Body of pancreas (tissue), 4 donors: ENCODE data around the gene NECTIN1. TPM values are rescaled to one million over a fixed set of nuclear protein-coding genes. Genes with fewer than 3 reads are reported as not detected.

ENCODE experiments used
- ATAC-seq: fragments of 150-250 bp; one replicate; pipeline ENCODE4 v1.9.1; 2016
- DNase-seq, 4 donors: peaks; one replicate each; pipeline ENCODE4 v3.0.0-alpha.2; 2019
- H3K27ac ChIP-seq, 4 donors: fragments of 200-600 bp; sonication (generic); 1 replicate in 3 of 4; 2 replicates in 1 of 4; pipeline versions ENCODE4 v1.5.1 to v1.6.1; 2016 to 2019; ENCODE audit warnings: mild to moderate bottlenecking in 1 of 4, mixed read lengths in 1 of 4, moderate library complexity in 1 of 4
- H3K27me3 ChIP-seq, 2 donors: fragments of 200-600 bp; sonication (generic); one replicate each; pipeline ENCODE4 v1.6.0; 2016; ENCODE audit warnings: mild to moderate bottlenecking in 1 of 2
- H3K36me3 ChIP-seq, 2 donors: fragments of 200-600 bp; sonication (generic); replicated peaks in 1 of 2; 2 replicates each; pipeline ENCODE4 v1.5.1; 2016; ENCODE audit warnings: low read depth in 2 of 2; ENCODE audit not compliant: insufficient read depth in 1 of 2
- H3K4me1 ChIP-seq: fragments of 200-600 bp; sonication (generic); one replicate; pipeline ENCODE4 v1.6.0; 2016
- H3K4me3 ChIP-seq, 2 donors: fragments of 200-600 bp; sonication (generic); 1 replicate in 1 of 2; 2 replicates in 1 of 2; pipeline ENCODE4 v1.5.1; 2016 to 2019
- H3K9me3 ChIP-seq, 3 donors: fragments of 200-600 bp; sonication (generic); 1 replicate in 2 of 3; 2 replicates in 1 of 3; pipeline ENCODE4 v1.5.1; 2016
- POLR2A ChIP-seq, 3 donors: fragments of 450-650 bp; IDR thresholded peaks; one replicate each; pipeline ENCODE4 v1.6.1; 2016; ENCODE audit warnings: antibody characterized with exemption in 3 of 3, mild to moderate bottlenecking in 2 of 3
- WGBS, 2 donors: methylation state at CpG; one replicate each; pipeline ENCODE4 v1.1.5; 2017; 5-methylcytosine and 5-hydroxymethylcytosine counted together
- intact Hi-C: fragments of 100-400 bp; cut with DNase I; formaldehyde crosslinking; loops from one replicate; pipeline ENCODE4 v1.15.1; 2023
- total RNA-seq, 2 donors: library from RNA; depleted of rRNA; stranded (reverse); fragments of >200 nt; gene quantifications; one replicate each; pipeline ENCODE4 v1.1.0, GENCODE V29; 2016
- TF ChIP-seq, protein P1 (sequence below), 7 experiments: fragments of 450-650 bp in 4 of 7; fragments of 200-600 bp in 3 of 7; sonication (generic) in 3 of 7; IDR thresholded peaks; one replicate each; pipeline ENCODE4 v1.5.1; 2016 to 2019; ENCODE audit warnings: antibody characterized with exemption in 7 of 7

The NECTIN1 gene
- total RNA-seq, 2 donors from 2014 or later: 7.3 to 31.6 TPM

DNA sequence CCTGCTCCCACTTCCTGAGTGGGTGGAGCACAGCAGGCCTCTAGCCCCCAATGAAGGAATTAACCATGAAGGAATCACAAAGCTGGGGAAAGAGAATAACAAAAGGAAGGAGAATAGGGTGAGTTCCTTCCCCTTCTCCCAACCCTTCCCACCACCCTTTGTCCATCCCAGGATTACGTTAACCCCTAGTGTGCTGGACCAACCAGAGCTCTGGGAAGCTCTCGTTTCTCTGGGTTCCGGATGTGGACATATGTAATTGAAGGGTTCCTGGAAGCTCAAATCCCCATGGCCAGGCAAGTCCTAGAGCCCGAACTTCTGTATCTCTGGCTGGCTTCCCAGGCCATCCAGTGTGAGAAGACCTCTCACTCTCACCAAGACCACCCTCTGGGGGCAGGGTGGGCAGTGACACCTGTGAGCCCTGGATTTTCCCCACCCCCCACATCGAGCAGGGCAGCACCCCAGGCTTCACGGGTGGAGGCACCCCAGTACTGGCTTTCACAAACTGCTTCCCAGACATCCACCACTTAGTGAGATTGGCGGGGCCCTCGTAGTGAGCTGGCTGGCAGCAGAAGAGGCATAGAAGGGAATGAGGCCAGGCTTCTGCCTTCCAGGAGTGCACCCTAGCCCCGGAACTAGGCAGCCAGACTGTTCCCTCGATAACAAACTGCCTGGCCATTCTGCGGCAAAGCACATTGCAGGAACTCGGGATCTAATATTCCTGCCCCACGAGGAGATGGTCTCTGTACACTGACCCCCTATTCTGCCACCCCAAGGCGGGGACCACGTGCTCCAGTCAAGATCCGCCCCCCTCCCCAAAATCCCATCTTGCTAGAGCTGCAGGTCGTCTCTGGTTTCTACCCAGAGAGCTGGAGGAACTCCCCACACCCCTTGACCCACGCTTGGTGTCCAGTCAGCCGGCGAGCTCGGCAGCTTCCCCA is 2.1 kb downstream of the NECTIN1 start:
- H3K4me1 ChIP-seq: peaks cover 55% of the 10 kb centered on the region
- no peaks in the 10 kb centered on the region for H3K27me3 ChIP-seq
- no peak for TF ChIP-seq POLR2A (IDR thresholded peaks at IDR 0.05)
- DNase-seq: peak in 3 of 4 donors; percentile 22 to 43 (median 37)
- H3K27ac ChIP-seq: peak overlapping the region in 3 of 4 donors; percentile 89 to 95 (median 90)
- no peaks in the 10 kb centered on the region for H3K36me3 ChIP-seq
- intact Hi-C loops: no loop called here
- H3K9me3 ChIP-seq: no peaks in the 10 kb centered on the region
- WGBS, 2 donors: 7 to 17% methylated on average over 16 to 21 of the region's 21 CpGs
- H3K4me3 ChIP-seq: peak overlapping the region; percentile 75 to 99
- no peak for ATAC-seq

DNA sequence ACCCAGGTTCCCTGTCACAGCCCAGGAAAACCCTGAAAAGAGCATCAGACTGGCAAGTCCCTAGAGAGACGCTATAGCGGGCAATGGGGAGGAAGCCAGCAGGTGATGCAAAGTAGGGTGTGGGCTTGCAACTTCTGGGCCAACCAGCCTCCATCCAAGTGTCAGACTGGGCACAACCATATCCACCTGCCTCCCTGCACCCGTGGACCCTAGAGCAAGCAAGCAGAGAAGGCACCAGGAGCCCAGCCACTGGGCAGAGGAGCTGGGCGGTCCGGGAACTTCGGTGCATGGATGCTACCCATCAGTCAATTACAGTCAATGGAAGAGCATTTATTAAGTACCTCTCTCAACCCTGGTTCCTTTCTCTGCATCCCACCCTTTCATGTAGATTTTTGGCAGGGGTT is 2.8 kb downstream of the NECTIN1 start:
- peaks cover 58% of the 10 kb centered on the region for H3K4me1 ChIP-seq

DNA sequence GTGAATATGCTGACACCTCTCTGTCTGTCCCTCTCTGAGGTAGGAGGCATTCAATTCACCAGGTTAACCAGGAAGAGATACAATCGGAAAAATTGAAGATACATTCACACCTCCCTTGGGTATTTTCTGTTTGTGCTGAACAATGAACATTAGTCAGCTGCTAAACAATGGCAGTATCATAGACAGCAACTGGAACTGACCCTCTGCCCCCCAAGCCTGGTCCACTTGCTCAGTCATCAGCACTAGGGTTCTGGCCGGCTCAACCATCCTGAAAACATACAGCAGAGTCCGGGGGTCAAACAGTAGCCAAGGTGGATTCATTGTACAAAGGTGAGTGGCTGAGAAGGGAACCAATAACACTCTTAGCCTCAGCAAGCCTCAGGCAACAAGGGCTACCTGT is 4.0 kb downstream of the NECTIN1 start:
- Histone ChIP-seq H3K36me3 (no peaks in the 10 kb centered on the region), H3K4me3 (no peak overlapping the region), H3K27ac (no peak overlapping the region), H3K9me3 (no peaks in the 10 kb centered on the region), H3K4me1 (peaks cover 55% of the 10 kb centered on the region), H3K27me3 (no peaks in the 10 kb centered on the region)
- intact Hi-C loops: no loop called here
- 81 to 84% methylated on average over 3 of the region's 3 CpGs for WGBS, 2 donors
- DNase-seq: no peak
- ATAC-seq: no peak
- no peak for TF ChIP-seq POLR2A (IDR thresholded peaks at IDR 0.05)
- TF ChIP-seq, protein P1, sequence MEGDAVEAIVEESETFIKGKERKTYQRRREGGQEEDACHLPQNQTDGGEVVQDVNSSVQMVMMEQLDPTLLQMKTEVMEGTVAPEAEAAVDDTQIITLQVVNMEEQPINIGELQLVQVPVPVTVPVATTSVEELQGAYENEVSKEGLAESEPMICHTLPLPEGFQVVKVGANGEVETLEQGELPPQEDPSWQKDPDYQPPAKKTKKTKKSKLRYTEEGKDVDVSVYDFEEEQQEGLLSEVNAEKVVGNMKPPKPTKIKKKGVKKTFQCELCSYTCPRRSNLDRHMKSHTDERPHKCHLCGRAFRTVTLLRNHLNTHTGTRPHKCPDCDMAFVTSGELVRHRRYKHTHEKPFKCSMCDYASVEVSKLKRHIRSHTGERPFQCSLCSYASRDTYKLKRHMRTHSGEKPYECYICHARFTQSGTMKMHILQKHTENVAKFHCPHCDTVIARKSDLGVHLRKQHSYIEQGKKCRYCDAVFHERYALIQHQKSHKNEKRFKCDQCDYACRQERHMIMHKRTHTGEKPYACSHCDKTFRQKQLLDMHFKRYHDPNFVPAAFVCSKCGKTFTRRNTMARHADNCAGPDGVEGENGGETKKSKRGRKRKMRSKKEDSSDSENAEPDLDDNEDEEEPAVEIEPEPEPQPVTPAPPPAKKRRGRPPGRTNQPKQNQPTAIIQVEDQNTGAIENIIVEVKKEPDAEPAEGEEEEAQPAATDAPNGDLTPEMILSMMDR (IDR thresholded peaks at IDR 0.05): no peak

More for the DNA sequence above, 2.8 kb downstream of the NECTIN1 start:
- ATAC-seq: no peak
- 65 to 77% methylated on average over 6 of the region's 6 CpGs for WGBS, 2 donors
- Histone ChIP-seq H3K27me3 (no peaks in the 10 kb centered on the region), H3K36me3 (no peaks in the 10 kb centered on the region), H3K4me3 (no peak overlapping the region), H3K9me3 (no peaks in the 10 kb centered on the region), H3K27ac (peak overlapping the region in 1 of 4 donors; percentile 95)
- no peak for DNase-seq
- intact Hi-C loops: no loop called here
- TF ChIP-seq, protein P1 (IDR thresholded peaks at IDR 0.05): no peak
- TF ChIP-seq POLR2A (IDR thresholded peaks at IDR 0.05): no peak

DNA sequence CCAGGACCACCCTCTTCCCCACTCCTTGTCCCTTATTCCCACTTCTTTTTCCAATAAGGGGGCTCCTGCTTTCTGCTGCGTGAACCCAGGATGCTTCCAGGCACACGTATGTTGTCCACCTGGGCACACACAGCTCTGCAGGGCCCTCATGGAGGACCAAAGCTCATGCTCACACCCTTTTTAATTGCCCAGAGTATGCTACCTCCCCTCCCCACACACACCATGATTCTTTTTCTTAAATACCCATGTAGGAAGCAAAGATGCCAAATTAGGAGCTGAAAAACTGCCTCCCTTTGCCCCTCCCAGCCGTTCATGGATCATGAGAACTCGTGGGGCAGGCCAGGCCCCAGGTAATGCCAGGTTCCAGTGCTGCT is 5.1 kb downstream of the NECTIN1 start:
- ATAC-seq (no peak), DNase-seq (no peak)
- Histone ChIP-seq H3K4me3 (no peak overlapping the region), H3K27me3 (no peaks in the 10 kb centered on the region), H3K4me1 (peaks cover 50% of the 10 kb centered on the region), H3K9me3 (no peaks in the 10 kb centered on the region), H3K27ac (peak overlapping the region in 2 of 4 donors; percentile 4 to 24), H3K36me3 (no peaks in the 10 kb centered on the region)
- intact Hi-C loops: no loop called here
- WGBS, 2 donors: 52 to 53% methylated on average over 4 of the region's 4 CpGs
- TF ChIP-seq POLR2A (IDR thresholded peaks at IDR 0.05): no peak
- TF ChIP-seq, protein P1 (IDR thresholded peaks at IDR 0.05): no peak

GRCh38 chr11:119723243-119723951 is 5.6 kb downstream of the NECTIN1 start:
- no peak for DNase-seq
- TF ChIP-seq, protein P1 (IDR thresholded peaks at IDR 0.05): no peak
- intact Hi-C loops: no loop called here
- Histone ChIP-seq H3K27me3 (no peaks in the 10 kb centered on the region), H3K36me3 (no peaks in the 10 kb centered on the region), H3K9me3 (no peaks in the 10 kb centered on the region), H3K27ac (peak overlapping the region in 3 of 4 donors; percentile 66 to 74 (median 68)), H3K4me1 (peaks cover 50% of the 10 kb centered on the region), H3K4me3 (no peak overlapping the region)
- WGBS, 2 donors: 62 to 66% methylated on average over 6 of the region's 6 CpGs
- ATAC-seq: no peak
